MG63 (cell line): ENCODE data around the gene BPNT1. TPM values are rescaled to one million over a fixed set of nuclear protein-coding genes. Genes with fewer than 3 reads are reported as not detected.
"Not testable (repeated sequence)": the region's sequence is repeated elsewhere in the genome, so short reads cannot be mapped to it uniquely, and the experiment has no call there.

Experiments
- DNase-seq: peaks from one replicate; pipeline ENCODE4 v3.0.0-alpha.2; 2020
- H3K27me3 ChIP-seq: fragments of 250-450 bp; sonication (Bioruptor Pico); 2 replicates; pipeline ENCODE4 v1.5.1; 2020; ENCODE audit warnings: mild to moderate bottlenecking, moderate library complexity
- H3K36me3 ChIP-seq: fragments of 250-450 bp; sonication (Bioruptor Pico); 2 replicates; pipeline ENCODE4 v1.5.1; 2020; ENCODE audit warnings: mild to moderate bottlenecking, moderate library complexity
- H3K4me3 ChIP-seq: fragments of 250-450 bp; sonication (Bioruptor Pico); 2 replicates; pipeline ENCODE4 v1.5.1; 2020; ENCODE audit warnings: mild to moderate bottlenecking, moderate library complexity
- H3K9me3 ChIP-seq: fragments of 250-450 bp; sonication (Bioruptor Pico); 2 replicates; pipeline ENCODE4 v1.5.1; 2020; ENCODE audit warnings: mild to moderate bottlenecking, moderate library complexity
- total RNA-seq: library from RNA; depleted of rRNA; stranded (reverse); fragments of >200 nt; shearing (Covaris generic); gene quantifications from 2 replicates; pipeline ENCODE4 v1.2.3, GENCODE V29; 2014; ENCODE audit warnings: low replicate concordance

The BPNT1 gene
- total RNA-seq, 1 experiment from 2014 or later: 24.3 TPM

DNA sequence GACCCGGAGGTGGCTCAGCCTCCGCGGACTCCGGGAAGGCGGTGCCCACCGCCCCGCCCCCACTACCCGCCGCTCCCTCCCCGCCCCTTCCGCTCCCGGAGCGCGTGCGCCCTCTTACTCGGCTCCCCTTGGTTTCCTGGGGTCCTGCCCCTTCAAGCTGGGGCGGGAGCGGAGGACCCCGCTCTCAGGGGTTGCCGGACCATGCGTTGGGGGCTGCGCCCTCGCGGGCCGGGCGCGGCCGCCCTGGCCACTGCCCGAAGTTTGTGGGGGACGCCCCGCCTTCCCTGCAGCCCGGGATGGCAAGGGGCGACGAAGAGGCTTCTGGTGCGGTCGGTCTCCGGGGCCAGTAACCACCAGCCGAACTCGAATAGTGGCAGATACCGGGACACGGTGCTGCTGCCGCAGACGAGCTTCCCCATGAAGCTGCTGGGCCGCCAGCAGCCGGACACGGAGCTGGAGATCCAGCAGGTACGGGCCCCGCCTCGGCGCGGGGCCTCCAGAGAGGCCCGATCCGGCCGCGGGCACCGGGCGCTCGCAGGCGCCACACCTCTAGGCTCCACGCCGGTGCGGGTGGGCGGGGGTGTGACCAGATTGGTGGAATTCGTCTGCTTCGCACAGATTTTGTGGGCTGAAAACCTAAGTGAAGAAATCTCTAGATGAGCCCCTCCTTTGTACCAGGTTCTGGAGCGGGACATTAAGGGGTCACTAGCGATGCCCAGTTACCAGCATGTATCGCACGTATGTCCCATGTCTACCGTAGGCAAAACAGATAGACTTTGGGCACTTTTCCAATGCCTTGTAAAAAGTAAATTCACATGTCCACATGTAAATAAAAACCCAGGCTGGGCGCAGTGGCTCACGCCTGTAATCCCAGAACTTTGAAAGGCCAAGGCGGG lies 4.7 kb upstream of the BPNT1 start, which contains the start of gene IARS2:
Gene IARS2, plus strand, starts transcription at position 117 of the 896 bp plus-strand sequence. Its CDS starts 85 bp downstream, at position 202.
- H3K9me3 ChIP-seq: no peaks in the 10 kb centered on the region
- peak; percentile 93 for DNase-seq
- peak within 1 kb of the TSS; percentile 100 for H3K4me3 ChIP-seq
- H3K27me3 ChIP-seq: no peaks in the 10 kb centered on the region
- peaks cover 36% of the 10 kb centered on the region for H3K36me3 ChIP-seq

DNA sequence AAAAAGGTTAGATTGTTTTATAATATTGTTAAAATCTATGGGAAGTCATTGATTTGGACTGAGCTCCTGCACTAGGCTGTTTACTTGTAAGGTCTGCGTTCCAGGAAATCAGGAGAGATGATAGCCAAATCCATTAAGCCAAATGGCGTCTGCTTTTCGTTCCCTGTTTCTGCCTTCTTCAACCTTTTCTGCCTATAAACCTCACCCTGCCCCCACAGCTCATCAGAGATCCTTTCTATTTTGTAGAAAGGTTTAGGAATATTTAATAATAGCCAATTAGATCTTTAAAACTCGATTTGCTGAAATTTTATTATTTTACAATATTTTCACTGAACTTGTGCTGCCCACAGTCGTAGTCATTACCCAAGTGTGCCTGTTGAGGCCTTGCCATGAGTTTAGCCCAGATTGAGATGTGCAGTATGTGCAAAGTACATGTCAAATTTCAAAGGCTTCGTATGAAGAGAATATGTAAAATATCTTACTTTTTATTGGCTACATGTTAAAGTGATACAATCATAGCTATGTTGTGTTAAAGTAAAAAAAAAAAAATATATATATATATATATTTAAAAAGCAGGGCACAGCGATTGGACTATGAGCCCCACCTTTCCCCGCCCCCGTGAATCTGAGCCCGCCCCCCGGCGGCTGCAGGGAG lies 3.9 kb upstream of the BPNT1 start:
- no peaks in the 10 kb centered on the region for H3K9me3 ChIP-seq
- peaks cover 30% of the 10 kb centered on the region for H3K36me3 ChIP-seq
- H3K4me3 ChIP-seq: peak overlapping the region; percentile 100
- H3K27me3 ChIP-seq: no peaks in the 10 kb centered on the region
- DNase-seq: no peak

DNA sequence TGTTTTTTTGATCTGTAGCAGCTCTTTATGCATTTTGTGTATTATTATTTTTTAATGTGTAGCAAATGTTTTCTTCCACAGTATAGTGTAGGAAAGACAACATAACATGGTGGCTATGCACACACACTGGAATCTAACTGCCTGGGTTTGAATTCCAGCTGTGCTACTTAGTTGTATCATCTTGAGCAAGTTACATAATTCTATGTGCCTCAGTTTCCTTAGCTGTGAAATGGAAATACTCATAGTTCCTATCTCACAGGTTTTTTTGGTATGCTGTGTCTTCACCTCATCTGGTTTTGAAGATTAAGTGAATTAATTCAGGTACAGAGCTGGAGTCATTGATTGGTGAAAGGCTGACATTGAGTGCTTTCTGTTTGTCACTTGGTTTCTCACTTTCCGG lies 3.1 kb upstream of the BPNT1 start:
- H3K9me3 ChIP-seq: no peaks in the 10 kb centered on the region

DNA sequence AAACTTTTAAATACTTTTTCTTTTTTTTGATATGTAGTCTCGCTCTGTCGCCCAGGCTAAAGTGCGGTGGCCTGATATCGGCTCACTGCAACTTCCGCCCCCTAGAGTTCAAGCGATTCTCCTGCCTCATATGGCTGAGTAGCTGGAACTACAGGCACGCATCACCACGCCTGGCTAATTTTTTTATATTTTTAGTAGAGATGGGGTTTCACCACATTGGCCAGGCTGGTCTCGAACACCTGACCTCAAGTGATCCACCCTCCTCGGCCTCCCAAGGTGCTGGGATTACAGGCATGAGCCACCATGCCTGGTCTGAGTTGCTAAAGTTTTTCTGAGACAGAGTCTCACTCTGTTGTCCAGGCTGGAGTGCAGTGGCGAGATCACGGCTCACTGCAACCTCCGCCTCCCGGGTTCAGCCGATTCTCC lies 3.3 kb downstream of the BPNT1 start:
- DNase-seq, H3K27me3 ChIP-seq: not testable (repeated sequence)

More for the DNA sequence above, 3.1 kb upstream of the BPNT1 start:
- H3K4me3 ChIP-seq: no peak overlapping the region
- H3K36me3 ChIP-seq: peaks cover 22% of the 10 kb centered on the region
- DNase-seq: no peak
- no peaks in the 10 kb centered on the region for H3K27me3 ChIP-seq

DNA sequence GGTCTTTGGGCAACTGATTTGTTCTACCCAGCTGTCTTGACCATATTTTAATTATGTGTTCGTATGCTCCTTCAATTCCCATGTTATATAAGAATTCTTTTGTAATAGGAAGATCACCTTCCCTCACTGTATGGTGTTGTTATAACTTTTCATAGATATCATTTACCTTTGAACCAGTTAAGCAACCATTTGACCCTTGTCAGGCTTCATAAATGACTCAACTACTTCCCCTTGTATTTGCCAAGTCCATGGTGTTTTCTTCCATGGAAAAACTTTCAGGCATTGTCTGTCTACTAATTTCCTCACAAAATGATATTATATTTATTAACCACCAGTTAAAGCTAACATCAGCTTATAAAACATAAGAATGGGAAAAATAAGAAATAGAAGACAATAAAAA lies 5.1 kb downstream of the BPNT1 start:
- Histone ChIP-seq H3K9me3 (no peaks in the 10 kb centered on the region), H3K27me3 (no peaks in the 10 kb centered on the region), H3K36me3 (peaks cover 6% of the 10 kb centered on the region), H3K4me3 (no peak overlapping the region)
- no peak for DNase-seq

More for the DNA sequence above, 3.3 kb downstream of the BPNT1 start:
- H3K36me3 ChIP-seq, H3K9me3 ChIP-seq, H3K4me3 ChIP-seq: not testable (repeated sequence)

DNA sequence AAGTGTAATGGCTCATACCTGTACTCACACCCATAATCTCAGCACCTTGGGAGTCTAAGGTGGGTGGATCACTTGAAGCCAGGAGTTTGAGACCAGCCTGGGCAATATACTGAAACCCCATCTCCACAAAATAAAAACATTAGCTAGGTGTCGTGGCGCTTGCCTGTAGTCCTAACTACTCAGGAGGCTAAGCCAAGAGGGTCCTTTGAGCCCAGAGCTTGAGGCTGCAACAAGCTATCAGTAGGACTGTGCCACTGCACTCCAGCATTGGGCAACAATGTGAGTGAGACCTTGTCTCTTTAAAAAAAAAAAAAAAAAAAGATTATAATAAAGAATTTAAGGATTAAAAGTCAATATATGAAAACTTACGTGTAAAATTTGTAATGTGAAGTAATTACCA lies 11.7 kb downstream of the BPNT1 start:
- no peaks in the 10 kb centered on the region for H3K27me3 ChIP-seq
- peaks cover 16% of the 10 kb centered on the region for H3K36me3 ChIP-seq
- no peaks in the 10 kb centered on the region for H3K9me3 ChIP-seq
- DNase-seq: no peak
- no peak overlapping the region for H3K4me3 ChIP-seq

DNA sequence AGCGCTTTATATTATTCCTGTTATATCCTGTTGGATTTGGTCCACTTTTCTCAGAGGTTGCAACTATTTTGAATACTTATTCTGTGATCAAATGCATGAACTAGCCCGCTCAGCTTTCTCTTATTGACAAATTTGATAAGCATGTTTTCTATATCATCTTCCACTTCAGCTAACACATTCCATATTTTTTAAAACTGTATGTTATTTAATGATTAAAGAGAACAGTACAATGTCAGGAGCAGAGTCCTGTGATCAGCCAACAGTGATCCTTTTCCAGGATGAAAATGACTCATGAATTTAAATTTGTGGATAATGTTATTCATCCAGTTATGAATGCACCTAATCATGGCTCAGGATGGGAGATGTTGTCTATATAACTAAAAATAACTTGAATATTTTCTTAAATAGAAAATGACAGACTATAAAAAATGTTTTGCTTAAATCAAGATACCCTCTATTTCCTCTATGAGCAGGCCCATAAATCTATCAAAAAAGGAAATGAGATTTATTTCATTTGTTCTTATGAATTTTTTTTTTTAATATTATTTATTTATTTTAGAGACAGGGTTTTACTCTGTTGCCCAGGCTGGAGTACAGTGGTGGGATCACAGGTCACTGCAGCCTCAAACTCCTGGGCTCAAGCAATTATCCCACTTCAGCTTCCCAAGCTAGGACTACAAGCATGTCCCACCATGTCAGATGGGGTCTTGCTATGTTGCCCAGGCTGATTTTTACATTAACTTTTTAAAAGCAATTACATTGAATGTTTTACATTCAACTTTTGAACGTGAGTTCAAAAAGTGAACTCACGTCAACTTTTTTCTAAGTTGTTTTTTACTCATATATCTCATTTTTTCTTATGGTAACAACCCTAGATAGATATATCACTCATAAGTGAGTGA lies 12.5 kb downstream of the BPNT1 start:
- Histone ChIP-seq H3K4me3 (no peak overlapping the region), H3K9me3 (no peaks in the 10 kb centered on the region), H3K36me3 (peaks cover 20% of the 10 kb centered on the region), H3K27me3 (no peaks in the 10 kb centered on the region)
- DNase-seq: no peak

DNA sequence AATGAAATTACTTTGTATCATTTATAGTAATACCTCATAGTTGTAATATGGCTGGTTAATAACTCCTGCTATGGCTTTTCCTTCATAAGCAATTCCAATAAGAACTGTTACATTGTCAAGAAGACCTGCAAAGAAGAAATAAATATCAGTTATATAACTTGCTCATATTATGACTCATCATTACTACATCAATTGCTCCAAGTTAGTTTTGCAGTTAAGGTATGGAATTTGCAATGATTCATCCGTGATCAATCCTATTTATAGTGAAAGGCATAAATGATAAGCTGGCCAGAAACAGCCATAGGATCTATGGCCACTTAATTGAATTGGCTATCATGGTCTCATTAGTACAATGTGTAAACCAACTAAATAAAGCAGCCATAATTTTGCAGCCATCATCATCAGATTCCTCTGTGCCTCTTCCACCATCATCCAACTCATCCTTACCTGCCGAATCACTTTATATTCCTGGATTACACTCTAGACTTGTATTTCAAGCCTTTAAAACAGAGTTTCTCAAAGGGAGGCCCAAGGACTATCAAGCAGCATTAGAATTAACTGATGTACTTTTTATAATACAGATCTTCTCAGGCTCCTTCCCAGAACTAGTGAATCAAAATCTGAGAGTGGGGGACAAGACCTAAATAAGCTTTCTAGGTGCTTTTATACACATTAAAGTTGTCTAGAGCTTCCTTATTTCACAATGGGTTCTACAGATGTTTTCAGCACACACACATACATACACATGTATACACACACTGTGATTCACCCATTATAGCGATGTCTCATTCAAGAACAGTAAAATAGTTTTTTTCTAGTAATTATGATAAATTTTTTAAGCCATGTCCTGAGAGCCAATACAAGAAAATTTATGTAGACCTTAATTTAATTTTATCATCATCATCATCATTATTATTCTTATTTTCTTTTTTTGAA lies 22.1 kb downstream of the BPNT1 start:
- no peak for DNase-seq
- peaks cover 11% of the 10 kb centered on the region for H3K36me3 ChIP-seq
- H3K9me3 ChIP-seq: no peaks in the 10 kb centered on the region
- no peak overlapping the region for H3K4me3 ChIP-seq
- no peaks in the 10 kb centered on the region for H3K27me3 ChIP-seq

DNA sequence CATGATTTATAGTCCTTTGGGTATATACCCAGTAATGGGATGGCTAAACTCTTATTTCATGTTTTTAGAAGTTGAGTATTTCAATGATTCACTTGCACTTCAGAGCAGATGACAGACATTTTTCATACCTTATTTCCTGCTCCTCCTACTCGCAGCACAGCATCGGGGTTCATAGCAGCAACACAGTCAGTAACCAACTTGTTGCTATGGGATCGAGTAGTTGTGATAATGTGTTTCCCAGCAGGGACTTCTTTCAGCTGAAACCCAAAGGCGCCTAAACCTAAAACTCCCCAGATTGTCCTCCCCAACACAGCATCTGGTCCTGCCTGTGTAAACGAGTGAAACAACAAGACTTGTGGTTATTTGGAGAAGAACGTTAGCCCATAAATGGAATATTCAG lies 27.0 kb downstream of the BPNT1 start:
- Histone ChIP-seq H3K4me3 (no peak overlapping the region), H3K9me3 (no peaks in the 10 kb centered on the region), H3K27me3 (no peaks in the 10 kb centered on the region), H3K36me3 (peaks cover 15% of the 10 kb centered on the region)
- DNase-seq: no peak

DNA sequence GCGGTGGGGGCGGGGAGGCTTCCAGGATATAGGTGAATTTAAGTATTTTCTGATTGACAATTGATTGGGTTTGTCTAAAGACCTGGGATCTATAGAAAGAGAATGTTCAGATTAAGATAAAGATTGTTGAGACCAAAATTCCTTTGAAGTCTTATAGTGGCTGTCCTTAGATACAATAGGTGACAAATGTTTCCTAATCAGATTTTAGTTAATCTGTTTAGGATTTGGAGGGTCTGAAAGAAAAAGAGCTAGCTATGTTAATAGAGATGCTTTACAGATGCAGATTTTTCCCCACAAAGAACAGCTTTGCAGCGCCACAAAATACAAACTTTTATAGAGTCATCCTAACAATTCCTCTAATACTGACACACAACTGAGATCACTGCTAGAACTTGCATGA lies 28.7 kb downstream of the BPNT1 start:
- no peak for DNase-seq
- Histone ChIP-seq H3K36me3 (peaks cover 10% of the 10 kb centered on the region), H3K9me3 (no peaks in the 10 kb centered on the region), H3K4me3 (no peak overlapping the region), H3K27me3 (no peaks in the 10 kb centered on the region)

DNA sequence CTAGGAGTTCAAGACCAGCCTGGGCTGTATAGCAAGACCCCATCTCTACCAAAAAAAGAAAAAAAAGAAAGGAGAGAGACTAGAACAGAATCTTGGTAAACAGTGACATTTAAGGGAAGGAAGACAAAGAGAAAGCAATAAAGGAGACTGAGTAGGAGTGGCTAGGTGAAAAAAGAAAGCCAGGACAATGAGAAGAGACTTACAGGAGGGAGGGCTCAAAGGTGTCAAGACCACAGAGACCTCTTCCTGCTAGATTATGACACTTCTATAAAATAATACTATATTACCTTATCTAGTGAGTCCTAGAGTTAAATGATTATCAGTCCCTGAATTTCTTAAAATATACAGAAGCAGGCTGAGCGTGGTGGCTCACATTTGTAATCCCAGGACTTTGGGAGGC lies 33.2 kb downstream of the BPNT1 start:
- Histone ChIP-seq H3K36me3 (peaks cover 4% of the 10 kb centered on the region), H3K4me3 (no peak overlapping the region), H3K9me3 (no peaks in the 10 kb centered on the region), H3K27me3 (no peaks in the 10 kb centered on the region)
- DNase-seq: no peak

DNA sequence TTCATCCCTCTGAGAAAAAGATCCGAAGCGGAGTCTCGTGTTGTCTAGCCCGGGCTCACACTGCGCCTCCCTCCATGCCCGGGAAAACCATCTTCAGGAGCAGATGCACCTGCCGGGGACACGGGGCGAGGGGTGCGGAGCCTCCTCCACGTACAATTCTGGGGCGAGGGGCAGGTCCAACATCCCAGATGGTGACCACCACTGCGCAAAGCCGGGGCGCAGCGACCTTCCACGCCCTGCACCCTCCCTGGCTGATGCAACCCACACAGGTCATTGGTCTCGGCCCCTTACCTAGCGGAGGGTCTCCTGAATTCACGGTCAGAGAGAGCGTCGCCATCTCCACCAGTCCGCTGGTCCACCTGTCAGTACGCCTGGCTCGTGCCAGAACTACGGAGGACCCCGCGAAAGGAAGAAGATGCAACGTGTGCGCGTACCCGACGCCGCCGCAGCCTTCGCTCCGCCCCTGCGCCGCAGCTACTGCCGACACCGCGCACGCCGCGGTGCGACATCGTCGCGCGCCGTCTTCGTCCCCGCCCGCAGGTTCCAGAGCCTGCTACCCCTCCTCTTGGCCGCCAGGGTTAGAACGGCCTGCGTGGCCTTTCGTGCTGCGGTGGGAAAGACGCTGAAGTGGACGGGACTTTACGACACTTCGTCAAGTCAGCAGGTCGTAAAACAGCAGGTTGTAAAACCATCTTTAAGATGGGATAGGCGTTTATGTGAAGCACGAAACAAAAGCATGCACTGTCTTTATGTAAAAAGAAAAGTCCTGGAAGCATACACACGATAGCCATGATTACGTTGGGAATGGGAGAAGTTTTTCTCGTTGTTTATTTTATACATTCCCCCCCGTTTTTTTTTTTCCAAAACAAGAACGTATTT lies 43.3 kb downstream of the BPNT1 start, which contains the start of gene EPRS1:
Gene EPRS1, minus strand, starts transcription at position 454 of the 879 bp plus-strand sequence. Its CDS starts 117 bp downstream, at position 337.
- H3K4me3 ChIP-seq: peak within 1 kb of the TSS; percentile 89
- H3K9me3 ChIP-seq: no peaks in the 10 kb centered on the region
- peaks cover 29% of the 10 kb centered on the region for H3K36me3 ChIP-seq
- no peaks in the 10 kb centered on the region for H3K27me3 ChIP-seq
- peak; percentile 99 for DNase-seq

DNA sequence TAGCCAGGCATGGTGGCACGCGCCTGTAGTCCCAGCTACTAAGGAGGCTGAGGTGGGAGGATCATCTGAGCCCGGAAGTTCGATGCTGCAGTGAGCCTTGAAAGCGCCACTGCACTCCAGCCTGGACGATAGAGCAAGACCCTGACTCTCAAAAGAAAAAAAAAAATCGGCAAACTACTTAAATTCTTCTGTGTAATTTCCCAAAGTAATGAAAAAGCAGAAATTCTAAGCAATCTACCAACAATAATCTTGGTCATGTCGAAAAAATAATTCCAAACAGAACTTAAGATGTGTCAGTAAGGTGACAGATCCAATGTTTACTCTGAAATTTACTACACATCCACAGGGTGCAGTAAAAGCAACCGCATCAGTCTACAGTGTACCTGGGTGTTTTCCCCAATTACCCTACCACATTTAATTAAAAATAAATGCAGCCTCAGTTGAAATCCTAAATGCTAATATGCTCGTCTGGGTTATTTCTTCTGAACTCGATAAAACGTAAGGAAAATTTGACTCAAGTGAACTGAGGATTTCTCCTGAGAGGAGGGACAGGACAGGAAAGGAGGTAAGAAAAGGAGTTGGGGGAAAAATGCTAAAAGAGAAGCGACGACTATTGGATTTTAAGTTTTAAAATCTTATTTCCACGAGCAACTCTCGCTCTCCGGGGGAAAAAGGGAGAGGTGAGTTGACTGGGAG lies 44.1 kb downstream of the BPNT1 start:
- Histone ChIP-seq H3K36me3 (peaks cover 33% of the 10 kb centered on the region), H3K9me3 (no peaks in the 10 kb centered on the region), H3K4me3 (peak overlapping the region; percentile 89), H3K27me3 (no peaks in the 10 kb centered on the region)
- DNase-seq: peak; percentile 22

DNA sequence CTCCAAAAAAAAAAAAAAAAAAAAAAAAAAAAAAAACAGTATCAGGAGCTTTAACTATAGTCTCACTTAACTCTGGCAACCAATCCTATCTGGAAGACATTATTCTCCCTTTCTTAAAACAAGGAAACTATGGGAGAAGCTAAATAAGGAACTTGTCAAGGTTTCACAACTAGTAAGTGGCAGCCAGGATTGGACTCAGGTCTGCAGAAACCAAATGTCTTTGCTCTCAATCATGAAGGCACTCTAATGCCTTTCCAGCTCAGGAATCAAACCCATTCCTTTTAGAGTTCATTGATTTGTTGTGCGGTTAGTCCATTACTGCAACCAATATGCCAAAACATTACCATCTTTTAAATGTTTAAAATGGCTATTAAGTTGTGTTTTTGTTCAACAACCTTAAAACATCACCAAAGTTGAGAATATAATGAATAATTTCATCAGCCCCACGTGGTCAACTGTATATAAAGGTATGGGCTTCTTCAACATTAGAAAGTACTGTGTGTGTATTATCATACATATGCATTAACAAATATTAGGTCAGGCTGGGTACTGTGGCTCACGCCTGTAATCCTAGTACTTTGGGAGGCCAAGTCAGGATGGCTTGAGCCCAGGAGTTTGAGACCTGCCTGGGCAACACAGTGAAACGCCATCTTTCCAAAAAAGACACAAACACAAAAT lies 44.8 kb downstream of the BPNT1 start:
- Histone ChIP-seq H3K4me3 (peak overlapping the region; percentile 89), H3K9me3 (no peaks in the 10 kb centered on the region), H3K36me3 (peaks cover 40% of the 10 kb centered on the region), H3K27me3 (no peaks in the 10 kb centered on the region)
- DNase-seq: no peak
